ENCODE measurements around the gene ERMAP.
"Not testable (repeated sequence)": the region's sequence is repeated elsewhere in the genome, so short reads cannot be mapped to it uniquely, and the experiment has no call there.

The ERMAP gene

DNA sequence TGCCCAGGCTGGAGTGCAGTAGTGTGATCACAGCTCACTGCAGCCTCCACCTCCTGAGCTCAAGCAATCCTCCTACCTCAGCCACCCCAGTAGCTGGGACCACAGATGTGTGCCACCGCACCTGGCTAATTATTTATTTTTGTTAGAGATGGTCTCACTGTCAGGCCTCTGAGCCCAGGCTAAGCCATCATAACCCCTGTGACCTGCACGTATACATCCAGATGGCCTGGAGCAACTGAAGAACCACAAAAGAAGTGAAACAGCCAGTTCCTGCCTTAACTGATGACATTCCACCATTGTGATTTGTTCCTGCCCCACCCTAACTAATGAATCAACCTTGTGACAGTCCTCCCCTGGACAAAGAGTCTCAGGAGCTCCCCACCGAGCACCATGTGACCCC, 39.6 kb downstream of the ERMAP start:
- H3K4me1 Mint-ChIP-seq = peaks cover 11 to 26% of the 10 kb centered on the region in 2 donors
- not testable (repeated sequence) for ATAC-seq (replicated peaks); H3K4me3 Mint-ChIP-seq; DNase-seq; H3K27ac Mint-ChIP-seq
- H3K27me3 Mint-ChIP-seq = peaks cover 14 to 17% of the 10 kb centered on the region in 2 donors
- peaks cover 8 to 21% of the 10 kb centered on the region in 2 donors for H3K36me3 Mint-ChIP-seq
- H3K9me3 Mint-ChIP-seq = peaks cover 9 to 14% of the 10 kb centered on the region in 2 donors

DNA sequence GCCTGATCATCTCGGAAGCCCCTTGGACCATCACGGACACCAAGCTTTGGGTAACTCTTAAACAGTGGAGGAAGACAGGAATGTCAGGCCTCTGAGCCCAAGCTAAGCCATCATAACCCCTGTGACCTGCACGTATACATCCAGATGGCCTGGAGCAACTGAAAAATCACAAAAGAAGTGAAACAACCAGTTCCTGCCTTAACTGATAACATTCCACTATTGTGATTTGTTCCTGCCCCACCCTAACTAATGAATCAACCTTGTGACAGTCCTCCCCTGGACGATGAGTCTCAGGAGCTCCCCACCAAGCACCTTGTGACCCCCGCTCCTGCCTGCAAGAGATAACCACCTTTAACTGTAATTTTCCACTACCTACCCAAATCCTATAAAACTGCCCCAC, 42.4 kb downstream of the ERMAP start:
- H3K4me1 Mint-ChIP-seq; DNase-seq; H3K4me3 Mint-ChIP-seq; ATAC-seq (replicated peaks); H3K27ac Mint-ChIP-seq: not testable (repeated sequence)
- H3K36me3 Mint-ChIP-seq = peaks cover 7 to 12% of the 10 kb centered on the region in 2 donors
- peaks cover 26 to 29% of the 10 kb centered on the region in 2 donors for H3K27me3 Mint-ChIP-seq
- H3K9me3 Mint-ChIP-seq = peaks cover 9 to 14% of the 10 kb centered on the region in 2 donors

DNA sequence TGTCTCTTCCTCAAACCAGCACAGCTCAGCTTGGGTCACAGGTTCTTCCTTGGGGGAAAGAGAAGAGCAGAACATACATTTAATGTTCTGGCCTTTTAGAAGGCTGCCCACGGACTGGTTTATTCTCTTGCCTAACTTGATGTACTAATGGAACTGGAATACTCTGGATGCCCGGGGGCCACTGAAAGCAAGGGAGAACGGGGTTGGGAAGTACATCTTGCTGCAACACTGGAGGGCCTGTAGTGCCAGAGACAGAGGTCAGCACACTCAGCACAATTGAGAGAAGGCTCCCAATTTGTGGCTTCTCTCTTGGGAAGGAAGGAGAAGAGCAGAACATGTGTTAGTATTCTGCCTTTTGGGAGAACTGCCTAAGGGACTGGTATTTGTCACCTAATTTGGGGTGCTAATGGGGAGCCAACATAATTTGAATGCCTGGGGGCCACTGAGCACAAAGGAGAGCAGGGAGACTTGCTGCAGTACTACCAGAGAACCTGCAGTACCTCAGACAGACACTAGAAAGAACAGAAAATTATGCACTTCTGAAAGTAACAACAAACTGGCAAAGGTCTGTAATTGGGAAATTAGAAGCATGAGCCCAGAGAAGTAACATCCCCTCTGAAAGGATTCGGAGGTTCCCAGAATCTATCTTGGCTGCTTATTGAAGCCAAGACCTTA, 43.6 kb downstream of the ERMAP start:
- H3K27me3 Mint-ChIP-seq = peaks cover 26 to 35% of the 10 kb centered on the region in 2 donors
- H3K27ac Mint-ChIP-seq = no peak overlapping the region
- H3K36me3 Mint-ChIP-seq = peaks cover 7 to 12% of the 10 kb centered on the region in 2 donors
- no peak overlapping the region for H3K4me3 Mint-ChIP-seq
- DNase-seq (no peak), ATAC-seq (replicated peaks) (no peak)
- no peaks in the 10 kb centered on the region for H3K4me1 Mint-ChIP-seq
- peaks cover 9 to 14% of the 10 kb centered on the region in 2 donors for H3K9me3 Mint-ChIP-seq

DNA sequence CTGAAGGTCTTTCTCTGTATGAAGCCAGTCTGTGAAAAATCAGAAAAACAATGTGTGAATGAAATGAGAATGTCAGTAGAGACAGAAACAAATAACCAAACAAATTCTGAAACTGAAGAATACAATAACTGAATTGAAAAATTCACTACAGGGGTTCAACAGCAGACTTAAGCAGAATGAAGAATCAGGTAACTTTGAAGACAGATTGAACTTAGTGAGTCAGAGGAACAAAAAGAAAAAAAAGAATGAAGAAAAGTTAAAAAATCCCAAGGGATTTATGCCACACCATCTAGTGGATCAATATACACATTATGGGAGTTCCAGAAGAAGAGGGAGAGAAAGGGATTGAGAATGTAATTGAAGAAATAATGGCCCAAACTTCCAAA, 44.1 kb downstream of the ERMAP start:
- Mint-ChIP-seq H3K27ac (no peak overlapping the region), H3K27me3 (peaks cover 26 to 35% of the 10 kb centered on the region in 2 donors), H3K36me3 (peaks cover 7 to 12% of the 10 kb centered on the region in 2 donors), H3K4me3 (no peak overlapping the region), H3K9me3 (peaks cover 9 to 14% of the 10 kb centered on the region in 2 donors), H3K4me1 (no peaks in the 10 kb centered on the region)
- DNase-seq (no peak), ATAC-seq (replicated peaks) (no peak)

DNA sequence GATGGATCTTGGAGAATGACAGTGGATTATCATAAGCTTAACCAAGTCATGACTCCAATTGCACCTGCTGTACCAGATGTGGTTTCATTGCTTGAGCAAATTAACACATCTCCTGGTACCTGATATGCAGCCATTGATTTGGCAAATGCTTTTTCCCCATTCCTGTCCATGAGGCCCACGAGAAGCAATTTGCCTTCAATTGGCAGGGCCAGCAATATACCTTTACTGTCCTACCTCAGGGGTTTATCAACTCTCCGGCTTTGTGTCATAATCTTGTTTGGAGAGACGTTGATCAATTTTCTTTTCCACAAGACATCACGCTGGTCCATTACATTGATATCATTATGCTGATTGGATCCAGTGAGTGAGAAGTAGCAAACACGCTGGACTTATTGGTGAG, 49.6 kb downstream of the ERMAP start:
- H3K9me3 Mint-ChIP-seq = no peaks in the 10 kb centered on the region
- ATAC-seq (replicated peaks) = no peak
- no peak overlapping the region for H3K4me3 Mint-ChIP-seq
- H3K4me1 Mint-ChIP-seq = no peaks in the 10 kb centered on the region
- H3K27ac Mint-ChIP-seq = no peak overlapping the region
- DNase-seq = no peak
- no peaks in the 10 kb centered on the region for H3K36me3 Mint-ChIP-seq
- peaks cover 21 to 32% of the 10 kb centered on the region in 2 donors for H3K27me3 Mint-ChIP-seq

DNA sequence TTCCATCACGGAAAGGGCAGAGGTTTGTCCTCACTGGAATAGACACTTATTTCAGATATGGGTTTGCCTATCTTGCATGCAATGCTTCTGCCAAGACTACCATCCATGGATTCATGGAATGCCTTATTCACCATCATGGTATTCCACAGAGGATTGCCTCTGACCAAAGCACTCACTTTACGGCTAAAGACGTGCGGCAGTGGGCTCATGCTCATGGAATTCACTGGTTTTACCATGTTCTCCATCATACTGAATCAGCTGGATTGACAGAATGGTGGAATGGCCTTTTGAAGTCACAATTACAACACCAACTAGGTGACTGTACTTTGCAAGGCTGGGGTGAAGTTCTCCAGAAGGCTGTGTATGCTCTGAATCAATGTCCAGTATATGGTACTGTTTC, 51.5 kb downstream of the ERMAP start:
- not testable (repeated sequence) for DNase-seq; H3K4me3 Mint-ChIP-seq; H3K4me1 Mint-ChIP-seq; H3K36me3 Mint-ChIP-seq; H3K9me3 Mint-ChIP-seq; H3K27ac Mint-ChIP-seq; ATAC-seq (replicated peaks)
- H3K27me3 Mint-ChIP-seq = peaks cover 16 to 21% of the 10 kb centered on the region in 2 donors

DNA sequence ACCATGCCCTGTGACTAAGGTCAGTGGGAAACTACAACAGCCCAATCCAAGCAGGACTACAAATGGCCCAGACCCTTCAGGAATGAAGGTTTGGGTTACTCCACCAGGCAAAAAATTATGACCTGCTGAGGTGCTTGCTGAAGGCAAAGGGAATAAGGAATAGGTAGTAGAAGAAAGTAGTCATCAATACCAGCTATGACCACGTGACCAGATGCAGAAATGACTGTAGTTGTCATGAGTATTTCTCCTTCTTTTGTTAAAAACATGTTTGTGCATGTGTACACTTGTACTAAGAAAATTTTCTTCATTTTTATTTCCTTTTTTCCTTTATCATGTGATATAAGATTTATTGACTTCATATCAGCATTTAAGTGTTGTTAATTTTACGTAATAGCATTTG, 52.3 kb downstream of the ERMAP start:
- H3K36me3 Mint-ChIP-seq; H3K9me3 Mint-ChIP-seq; H3K27ac Mint-ChIP-seq; ATAC-seq (replicated peaks); DNase-seq; H3K4me3 Mint-ChIP-seq; H3K4me1 Mint-ChIP-seq: not testable (repeated sequence)
- H3K27me3 Mint-ChIP-seq = peaks cover 11 to 17% of the 10 kb centered on the region in 2 donors

DNA sequence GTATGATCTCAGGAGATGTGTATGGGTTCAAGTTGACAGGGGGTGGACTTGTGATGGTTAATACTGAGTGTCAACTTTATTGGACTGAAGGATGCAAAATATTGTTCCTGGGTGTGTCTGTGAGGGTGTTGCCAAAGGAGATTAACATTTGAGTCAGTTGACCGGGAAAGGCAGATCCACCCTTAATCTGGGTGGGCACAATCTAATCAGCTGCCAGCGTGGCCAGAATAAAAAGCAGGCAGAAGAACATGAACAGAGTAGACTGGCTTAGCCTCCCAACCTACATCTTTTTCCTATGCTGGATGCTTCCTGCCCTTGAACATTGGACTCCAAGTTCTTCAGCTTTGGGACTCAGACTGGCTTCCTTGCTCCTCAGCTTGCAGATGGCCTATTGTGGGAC, 52.8 kb downstream of the ERMAP start:
- Mint-ChIP-seq H3K27me3 (peaks cover 11 to 13% of the 10 kb centered on the region in 2 donors), H3K9me3 (peaks cover 2 to 10% of the 10 kb centered on the region in 2 donors)
- not testable (repeated sequence) for ATAC-seq (replicated peaks); H3K27ac Mint-ChIP-seq; DNase-seq; H3K36me3 Mint-ChIP-seq; H3K4me1 Mint-ChIP-seq; H3K4me3 Mint-ChIP-seq

DNA sequence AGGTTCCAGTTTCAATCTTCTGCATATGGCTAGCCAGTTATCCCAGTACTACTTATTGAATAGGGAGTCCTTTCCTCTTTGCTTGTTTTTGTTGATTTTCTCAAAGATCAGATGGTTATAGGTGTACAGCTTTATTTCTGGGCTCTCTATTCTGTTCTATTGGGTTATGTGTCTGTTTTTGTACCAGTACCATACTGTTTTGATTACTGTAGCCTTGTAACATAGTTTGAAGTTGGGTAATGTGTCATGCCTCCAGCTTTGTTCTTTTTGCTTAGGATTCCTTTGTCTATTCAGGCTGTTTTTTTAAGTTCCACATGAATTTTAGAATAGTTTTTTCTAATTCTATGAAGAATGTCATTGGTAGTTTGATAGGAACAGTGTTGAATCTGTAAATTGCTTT, 56.2 kb downstream of the ERMAP start:
- Mint-ChIP-seq H3K4me1 (peaks cover 3 to 10% of the 10 kb centered on the region in 2 donors), H3K9me3 (peaks cover 6 to 12% of the 10 kb centered on the region in 2 donors), H3K27me3 (peaks cover 14% of the 10 kb centered on the region in 2 donors)
- not testable (repeated sequence) for H3K27ac Mint-ChIP-seq; ATAC-seq (replicated peaks); H3K4me3 Mint-ChIP-seq; DNase-seq; H3K36me3 Mint-ChIP-seq

DNA sequence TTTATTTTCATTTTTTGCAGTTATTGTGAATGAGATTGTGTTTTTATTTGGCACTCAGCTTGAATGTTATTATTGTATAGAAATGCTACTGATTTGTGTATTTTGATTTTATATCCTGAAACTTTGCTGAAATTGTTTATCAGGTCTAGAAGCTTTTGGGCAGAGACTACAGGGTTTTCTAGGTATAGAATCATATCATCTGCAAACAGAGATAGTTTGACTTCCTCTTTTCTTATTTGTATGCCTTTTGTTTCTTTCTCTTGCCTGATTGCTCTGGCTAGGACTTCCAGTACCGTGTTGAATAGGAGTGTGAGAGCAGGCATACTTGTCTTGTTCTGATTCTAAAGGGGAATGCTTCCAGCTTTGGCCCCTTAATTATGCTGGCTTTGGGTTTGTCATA, 56.7 kb downstream of the ERMAP start:
- H3K4me3 Mint-ChIP-seq = no peak overlapping the region
- DNase-seq (no peak), ATAC-seq (replicated peaks) (no peak)
- peaks cover 6 to 12% of the 10 kb centered on the region in 2 donors for H3K9me3 Mint-ChIP-seq
- no peak overlapping the region for H3K27ac Mint-ChIP-seq
- H3K4me1 Mint-ChIP-seq = peaks cover 3 to 10% of the 10 kb centered on the region in 2 donors
- peaks cover 13 to 14% of the 10 kb centered on the region in 2 donors for H3K27me3 Mint-ChIP-seq
- no peaks in the 10 kb centered on the region for H3K36me3 Mint-ChIP-seq

DNA sequence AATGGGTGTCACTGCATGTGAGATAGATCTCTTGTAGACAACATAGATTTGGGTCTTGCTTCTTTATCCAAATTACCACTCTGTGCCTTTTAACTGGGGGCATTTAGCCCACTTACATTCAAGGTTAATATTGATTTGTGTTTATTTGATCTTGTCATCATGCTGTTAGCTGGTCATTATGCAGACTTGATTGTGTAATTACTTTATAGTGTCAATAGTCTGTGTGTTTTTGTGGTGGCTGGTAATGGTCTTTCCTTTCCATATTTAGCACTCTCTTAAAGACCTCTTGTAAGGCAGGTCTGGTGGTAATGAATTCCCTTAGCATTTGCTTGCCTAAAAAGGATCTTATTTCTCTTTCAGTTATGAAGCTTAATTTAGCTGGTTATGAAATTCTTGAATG, 59.1 kb downstream of the ERMAP start:
- Mint-ChIP-seq H3K36me3 (peaks cover 0 to 2% of the 10 kb centered on the region in 2 donors), H3K27me3 (peaks cover 11 to 23% of the 10 kb centered on the region in 2 donors), H3K4me3 (no peak overlapping the region), H3K4me1 (peaks cover 3 to 10% of the 10 kb centered on the region in 2 donors), H3K9me3 (peaks cover 6 to 13% of the 10 kb centered on the region in 2 donors), H3K27ac (no peak overlapping the region)
- ATAC-seq (replicated peaks) (no peak), DNase-seq (no peak)

DNA sequence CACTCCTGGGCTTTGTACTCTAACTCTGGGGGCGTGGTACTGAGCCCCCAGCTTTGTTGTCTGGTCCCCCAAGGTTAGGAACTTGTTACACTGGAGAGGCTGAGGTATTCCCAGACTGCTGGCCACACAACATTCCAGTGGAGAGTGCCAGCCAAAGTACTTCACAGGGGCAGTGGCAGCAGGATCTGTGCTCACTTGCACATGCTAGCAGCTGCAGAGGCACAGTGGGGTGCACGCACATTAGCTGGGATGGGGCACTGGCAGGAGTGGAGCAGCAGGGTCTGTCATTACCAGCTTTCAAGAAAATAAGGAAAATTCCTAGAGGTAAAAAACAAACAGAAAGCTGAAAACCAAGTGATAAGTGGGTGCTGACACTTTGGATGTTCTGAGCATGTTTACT, 60.5 kb downstream of the ERMAP start:
- H3K27ac Mint-ChIP-seq = no peak overlapping the region
- DNase-seq (no peak), ATAC-seq (replicated peaks) (no peak)
- no peak overlapping the region for H3K4me3 Mint-ChIP-seq
- H3K9me3 Mint-ChIP-seq = peaks cover 6 to 13% of the 10 kb centered on the region in 2 donors
- H3K36me3 Mint-ChIP-seq = peaks cover 0 to 2% of the 10 kb centered on the region in 2 donors
- H3K4me1 Mint-ChIP-seq = peaks cover 3 to 10% of the 10 kb centered on the region in 2 donors
- peaks cover 11 to 23% of the 10 kb centered on the region in 2 donors for H3K27me3 Mint-ChIP-seq

DNA sequence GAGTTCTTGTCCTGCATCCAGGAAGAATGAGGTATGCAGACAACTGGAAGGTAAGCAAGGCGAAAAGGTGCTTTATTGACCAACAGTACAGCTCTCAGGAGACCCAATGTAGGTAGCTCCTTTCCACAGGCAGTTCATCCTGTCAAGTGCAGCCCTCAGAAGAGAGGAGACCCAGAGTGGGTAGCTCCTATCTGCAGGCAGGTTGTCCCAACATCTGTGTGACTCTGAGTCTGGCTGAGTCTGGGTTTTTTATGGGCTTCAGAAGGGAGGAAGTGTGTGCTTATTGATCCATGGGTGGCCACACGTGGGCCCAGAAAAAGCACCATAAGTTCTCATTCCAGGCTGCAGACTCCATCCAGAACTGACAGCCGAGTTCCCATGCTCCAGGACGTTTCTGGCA, 63.5 kb downstream of the ERMAP start:
- DNase-seq (no peak), ATAC-seq (replicated peaks) (no peak)
- peaks cover 11 to 23% of the 10 kb centered on the region in 2 donors for H3K27me3 Mint-ChIP-seq
- H3K9me3 Mint-ChIP-seq = peaks cover 0 to 2% of the 10 kb centered on the region in 2 donors
- no peak overlapping the region for H3K27ac Mint-ChIP-seq
- H3K4me3 Mint-ChIP-seq = no peak overlapping the region
- H3K4me1 Mint-ChIP-seq = no peaks in the 10 kb centered on the region
- H3K36me3 Mint-ChIP-seq = peaks cover 0 to 2% of the 10 kb centered on the region in 2 donors

DNA sequence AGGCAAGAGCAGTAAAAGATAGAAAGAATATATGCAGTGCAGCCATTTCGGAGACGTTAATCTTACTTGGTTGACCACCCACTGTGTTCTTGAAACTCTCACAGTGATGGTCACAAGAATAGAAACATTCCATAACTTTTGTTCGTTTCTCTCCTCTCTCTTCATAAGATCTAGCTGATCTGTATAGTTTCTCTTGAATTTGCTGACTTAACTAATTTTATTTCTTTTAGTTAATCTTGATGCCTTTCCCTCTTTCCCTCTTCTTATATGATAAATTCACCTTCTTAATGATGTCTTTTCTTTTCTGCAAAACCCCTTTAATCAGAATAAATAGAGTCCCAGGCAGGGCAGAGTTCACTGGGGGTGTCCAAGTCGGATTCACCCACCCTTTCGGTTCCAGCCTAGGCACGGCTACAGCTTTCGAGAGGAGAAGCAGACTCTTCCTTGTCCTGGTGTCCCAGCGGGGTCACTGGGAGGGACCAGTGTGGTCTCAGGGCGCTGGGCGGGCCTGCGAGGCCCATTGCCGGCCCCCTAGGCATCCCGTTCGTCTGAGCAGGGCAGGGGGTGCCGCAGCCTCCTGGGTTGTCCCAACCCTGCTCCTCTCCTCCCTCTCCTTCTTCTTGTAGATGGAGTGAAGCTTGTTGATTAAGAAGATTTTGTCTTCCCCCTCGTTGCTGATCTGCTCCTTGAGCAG, 69.3 kb downstream of the ERMAP start:
- Mint-ChIP-seq H3K27ac (no peak overlapping the region), H3K36me3 (no peaks in the 10 kb centered on the region), H3K9me3 (no peaks in the 10 kb centered on the region), H3K4me1 (no peaks in the 10 kb centered on the region), H3K4me3 (no peak overlapping the region), H3K27me3 (peaks cover 6 to 10% of the 10 kb centered on the region in 2 donors)
- ATAC-seq (replicated peaks) (no peak), DNase-seq (no peak)

DNA sequence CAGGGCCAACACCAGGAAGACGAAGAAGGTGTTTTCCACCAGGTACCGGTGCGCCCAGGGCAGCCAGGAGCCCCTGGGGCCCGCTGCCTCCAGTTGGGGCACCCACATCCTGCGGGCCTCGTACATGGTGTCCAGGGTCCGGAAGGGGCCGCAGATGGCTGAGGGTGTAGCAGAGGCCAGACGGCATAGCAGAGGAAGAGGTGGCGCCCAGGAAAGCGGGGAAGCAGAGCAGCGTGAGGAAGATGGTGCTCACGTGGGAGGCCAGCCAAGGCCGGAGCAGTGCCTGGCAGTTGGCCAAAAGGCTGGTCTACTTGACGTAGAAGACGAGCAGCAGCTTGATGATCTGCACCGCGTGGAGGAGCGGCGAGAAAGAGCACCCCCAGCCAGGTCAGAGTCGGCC, 69.9 kb downstream of the ERMAP start:
- no peak for ATAC-seq (replicated peaks)

More for the DNA sequence above, 69.9 kb downstream of the ERMAP start:
- Mint-ChIP-seq H3K9me3 (no peaks in the 10 kb centered on the region), H3K36me3 (no peaks in the 10 kb centered on the region), H3K27ac (no peak overlapping the region), H3K4me1 (no peaks in the 10 kb centered on the region), H3K4me3 (no peak overlapping the region), H3K27me3 (peaks cover 11 to 14% of the 10 kb centered on the region in 2 donors)
- DNase-seq = no peak

Data from stimulated activated naive B cell treated with anti-CD40 and anti-IgM and Interleukin-4, amounts not matched to agents 10 μg/mL and 1 μg/mL and 100 μg/mL, for 72 hours (primary cell).